Erythroblast (primary cell): ENCODE results near the gene MRPS18A.

Source experiments
- GATA1 ChIP-seq: IDR thresholded peaks from 2 replicates; pipeline ENCODE4 v1.6.1; 2011; ENCODE audit warnings: low read depth, mild to moderate bottlenecking, control low read depth, low read length, moderate library complexity
- POLR2A ChIP-seq: IDR thresholded peaks from 2 replicates; pipeline ENCODE4 v1.6.1; 2011; ENCODE audit warnings: mild to moderate bottlenecking, low read length

DNA sequence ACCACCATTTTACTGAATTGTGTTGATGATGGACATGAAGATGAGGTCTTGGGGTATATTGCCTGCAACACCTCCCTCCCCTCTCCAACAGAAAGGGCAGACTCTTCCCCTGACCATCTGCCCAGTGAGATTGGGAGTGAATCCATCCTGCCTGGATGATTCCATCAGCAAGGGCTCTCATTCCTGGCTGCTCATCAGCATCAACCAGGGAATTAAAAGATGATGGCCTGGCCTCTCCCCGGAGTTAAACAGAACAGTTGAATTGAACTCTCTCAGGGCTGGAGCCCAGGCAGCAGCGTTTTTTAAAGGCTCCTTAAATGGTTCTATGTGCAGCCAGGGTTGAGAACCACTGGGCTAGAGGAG is 14.6 kb upstream of the MRPS18A start:
- TF ChIP-seq POLR2A = no peak
- no peak for TF ChIP-seq GATA1
